Caki2 (cell line): ENCODE data around the gene SECISBP2L. TPM values are rescaled to one million over a fixed set of nuclear protein-coding genes. Genes with fewer than 3 reads are reported as not detected.
"Not testable (repeated sequence)": the region's sequence is repeated elsewhere in the genome, so short reads cannot be mapped to it uniquely, and the experiment has no call there.

Source experiments
- DNase-seq: peaks from one replicate; pipeline ENCODE4 v3.0.0-alpha.2; 2015; ENCODE audit warnings: low read depth
- in situ Hi-C: cut with HindIII; loops from 2 replicates; pipeline ENCODE4 v1.10.0; 2016; ENCODE audit warnings: low sequenced_read_pairs, low pct_unique_long_range_greater_than_20kb, mixed read lengths
- total RNA-seq: library from RNA; depleted of rRNA; stranded (reverse); fragments of >200 nt; shearing (Covaris generic); gene quantifications from 2 replicates; pipeline ENCODE4 v1.2.3, GENCODE V29; 2014; ENCODE audit warnings: low replicate concordance

The SECISBP2L gene
- total RNA-seq, 1 experiment from 2014 or later = 51.0 TPM

DNA sequence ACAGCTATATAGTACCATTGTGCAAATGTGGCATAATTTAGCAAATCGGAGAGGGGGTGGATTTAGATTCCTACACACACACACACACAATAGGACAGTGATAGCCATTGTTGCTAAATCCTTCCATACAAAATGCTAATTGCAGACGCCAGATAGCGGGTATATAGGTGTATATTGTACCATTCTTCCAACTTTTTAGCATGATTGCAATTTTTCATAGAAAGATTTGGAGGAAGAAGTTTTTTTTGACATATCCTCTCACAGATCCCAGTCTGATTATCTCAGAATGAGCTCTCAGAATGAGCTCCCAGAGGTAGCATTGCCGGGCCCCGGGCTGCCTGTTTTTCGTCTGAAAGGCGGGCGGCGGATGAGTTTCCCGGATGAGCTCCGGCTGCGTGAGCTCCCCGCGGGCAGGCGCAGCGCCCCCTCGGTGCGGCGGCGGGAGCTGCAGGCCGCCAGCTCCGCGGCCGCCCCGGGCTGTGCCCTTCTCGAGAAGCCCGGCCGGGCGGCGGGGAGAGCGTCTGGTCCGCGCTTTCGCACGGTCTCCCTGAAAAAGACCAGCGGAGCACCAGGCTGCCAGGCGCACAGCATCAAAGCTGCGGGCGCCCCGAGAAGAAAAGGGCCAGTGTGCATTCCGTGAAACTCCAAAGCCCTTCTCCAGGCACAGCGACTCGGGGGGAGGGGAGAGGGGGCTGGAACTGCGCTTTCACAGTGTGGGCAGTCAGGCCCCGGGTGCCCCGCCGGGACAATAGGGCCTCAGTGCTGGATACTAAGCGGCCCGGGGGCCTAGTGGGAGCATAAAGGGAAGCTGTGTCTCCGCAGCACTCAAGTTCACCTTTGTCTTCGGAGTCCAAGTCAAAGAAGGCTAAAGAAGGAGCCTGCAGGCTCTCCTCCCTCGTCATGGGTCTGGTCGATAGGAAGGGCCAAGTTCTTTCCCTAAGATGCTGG lies 70.5 kb downstream of the SECISBP2L start:
- peak; percentile 74 for DNase-seq
- in situ Hi-C loops = no loop called here

DNA sequence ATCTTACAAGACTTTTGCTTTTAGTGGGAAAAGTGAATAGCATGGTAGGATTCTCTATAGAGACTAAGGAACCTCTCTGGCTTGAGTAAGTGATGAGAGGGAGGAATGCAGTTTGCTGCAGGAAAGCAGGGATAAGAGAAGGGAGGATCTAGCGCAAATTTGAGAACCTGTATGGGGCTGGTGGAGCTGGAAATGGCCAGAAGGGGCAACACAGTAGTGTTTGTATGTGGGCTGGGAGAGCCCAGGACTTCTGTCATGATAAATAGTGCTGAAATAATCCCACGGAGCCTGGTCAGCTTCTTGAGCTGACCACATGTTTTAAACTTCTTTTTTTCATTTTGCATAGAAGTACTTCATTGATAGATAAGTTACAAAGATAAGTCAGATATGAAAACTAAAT lies 71.4 kb downstream of the SECISBP2L start:
- in situ Hi-C loops = no loop called here

GRCh38 chr15:48972750-48973503 lies 73.3 kb downstream of the SECISBP2L start:
- no peak for DNase-seq
- in situ Hi-C loops = no loop called here

More for the DNA sequence above, 71.4 kb downstream of the SECISBP2L start:
- no peak for DNase-seq

DNA sequence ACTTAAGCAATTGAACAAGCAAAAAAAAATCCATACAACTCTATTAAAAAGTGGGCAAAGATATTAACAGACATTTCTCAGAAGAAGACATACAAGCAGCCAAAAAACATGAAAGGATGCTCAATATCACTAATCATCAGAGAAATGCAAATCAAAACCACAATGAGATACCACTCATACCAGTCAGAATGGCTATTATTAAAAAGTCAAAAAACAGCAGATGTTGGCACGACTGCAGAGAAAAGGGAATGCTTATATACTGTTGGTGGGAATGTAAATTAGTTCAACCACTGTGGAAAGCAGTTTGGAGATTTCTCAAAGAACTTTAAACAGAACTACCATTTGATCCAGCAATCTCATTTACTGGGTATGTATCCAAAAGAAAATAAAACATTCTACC lies 75.3 kb downstream of the SECISBP2L start:
- in situ Hi-C loops, DNase-seq: not testable (repeated sequence)

- in situ Hi-C loops = no loop called here
- DNase-seq = no peak
Measured at GRCh38 chr15:48968066-48968465, 78.2 kb downstream of the SECISBP2L start.

DNA sequence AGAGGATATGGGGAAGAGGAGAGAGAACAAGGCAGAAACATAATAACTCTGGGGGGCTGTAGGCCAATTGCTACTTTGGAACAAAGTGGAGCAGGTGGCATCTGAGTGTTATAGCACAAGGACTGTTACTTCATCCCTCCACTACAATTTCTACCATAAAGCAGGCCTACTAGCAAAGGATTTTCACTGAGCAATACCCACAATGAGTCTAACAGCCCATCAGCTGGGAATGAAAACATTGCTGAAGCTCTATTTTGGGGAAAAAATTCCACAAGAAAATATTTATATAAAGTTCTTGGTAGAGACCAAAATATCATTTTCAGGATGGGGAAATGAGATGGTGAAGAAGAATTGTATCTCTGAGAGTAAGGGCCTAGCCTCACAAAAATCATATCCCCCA lies 78.9 kb downstream of the SECISBP2L start:
- DNase-seq = no peak
- in situ Hi-C loops = no loop called here

GRCh38 chr15:48966595-48967301 lies 79.5 kb downstream of the SECISBP2L start:
- no peak for DNase-seq
- in situ Hi-C loops = no loop called here

- in situ Hi-C loops = no loop called here
- no peak for DNase-seq
Measured at GRCh38 chr15:48965972-48966371, 80.3 kb downstream of the SECISBP2L start.

DNA sequence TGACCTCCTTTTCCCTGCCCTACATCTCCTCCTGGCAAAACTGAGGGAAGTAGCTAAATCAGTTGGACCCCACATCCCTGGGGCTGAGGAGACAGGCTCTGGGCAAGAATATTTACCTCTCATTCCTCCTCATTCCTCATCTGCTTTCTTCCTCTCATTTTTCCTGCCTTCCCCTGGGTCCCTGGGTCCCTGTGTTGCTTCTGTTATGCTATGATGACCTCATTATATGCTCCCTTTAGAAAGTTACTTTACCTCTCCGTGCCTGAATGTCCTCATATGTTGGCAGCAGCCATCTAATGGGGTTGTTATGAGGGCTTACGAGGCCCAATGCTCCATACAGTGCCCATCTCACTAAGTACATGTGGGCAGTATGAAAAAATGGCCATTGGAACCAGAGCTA lies 81.3 kb downstream of the SECISBP2L start:
- in situ Hi-C loops = no loop called here
- no peak for DNase-seq

GRCh38 chr15:48963524-48964113 lies 82.6 kb downstream of the SECISBP2L start, which contains the start of gene SHC4:
TSS of gene SHC4 (minus strand) at chr15:48963919. CDS start at chr15:48963015, 904 bp downstream.
- DNase-seq = peak; percentile 75
- in situ Hi-C loops = no loop called here

DNA sequence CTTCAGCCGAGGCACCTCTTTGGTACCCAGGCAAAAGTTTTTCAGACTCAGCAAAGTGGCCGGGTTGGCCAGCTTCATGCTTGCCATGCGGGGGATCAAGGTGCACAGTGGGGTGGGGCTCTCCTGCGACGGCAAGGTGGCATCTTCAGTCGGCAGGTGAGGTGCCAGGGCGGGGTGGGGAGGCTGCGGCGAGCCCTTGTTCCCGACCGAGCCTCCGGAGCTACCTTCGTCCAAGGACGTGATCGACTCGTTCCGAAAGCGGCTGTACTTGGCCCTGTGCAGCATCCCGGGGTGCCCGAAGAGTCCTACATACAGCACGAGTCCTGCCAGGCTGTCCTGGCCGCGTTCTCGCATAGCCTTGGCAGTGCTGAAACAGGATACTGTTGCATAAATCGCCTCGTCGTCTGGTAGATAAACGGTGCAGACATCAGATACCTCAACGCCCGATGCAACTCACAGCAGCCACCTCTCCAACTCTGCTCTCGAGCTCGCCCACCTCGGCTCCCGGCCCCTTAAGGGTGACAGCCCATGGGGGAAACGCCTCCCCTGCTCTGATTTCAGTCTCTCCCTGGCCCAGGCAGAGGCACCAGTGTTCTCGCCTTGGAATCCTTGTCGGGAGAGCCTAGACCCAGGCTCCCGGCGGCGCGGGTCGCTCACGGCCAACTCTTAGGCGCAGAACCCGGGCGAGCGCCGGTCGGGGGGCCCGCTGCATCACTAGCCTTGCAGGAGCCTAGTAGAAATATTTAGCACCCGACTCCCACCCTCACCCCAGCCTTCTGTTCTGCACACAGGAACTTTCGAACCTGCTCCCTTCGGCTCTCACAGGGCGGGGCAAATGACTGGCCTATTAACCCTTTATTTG lies 83.4 kb downstream of the SECISBP2L start:
- in situ Hi-C loops = no loop called here
- DNase-seq = no peak

GRCh38 chr15:48955967-48956366 lies 90.3 kb downstream of the SECISBP2L start:
- DNase-seq = no peak
- in situ Hi-C loops = no loop called here

DNA sequence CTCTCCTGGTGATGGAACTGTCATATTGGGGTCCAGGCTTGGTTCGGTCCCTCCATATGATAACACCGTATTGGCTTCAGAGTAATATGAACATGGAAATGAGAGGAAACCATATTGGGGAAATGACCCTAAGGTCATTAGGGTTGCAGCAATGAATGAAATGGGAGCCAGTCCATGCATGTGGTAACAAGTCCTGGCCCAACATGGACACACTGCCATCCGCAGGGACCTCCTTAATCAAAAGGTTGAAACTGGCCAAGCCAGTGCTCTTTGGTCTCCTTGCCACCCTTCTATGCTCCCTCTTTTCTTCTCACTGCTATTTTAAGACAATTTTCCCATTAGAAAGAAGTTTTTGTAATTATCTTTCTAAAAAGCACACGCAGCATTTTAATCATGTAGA lies 90.9 kb downstream of the SECISBP2L start:
- in situ Hi-C loops = no loop called here
- no peak for DNase-seq

GRCh38 chr15:48954538-48954937 lies 91.7 kb downstream of the SECISBP2L start:
- in situ Hi-C loops = no loop called here
- no peak for DNase-seq

DNA sequence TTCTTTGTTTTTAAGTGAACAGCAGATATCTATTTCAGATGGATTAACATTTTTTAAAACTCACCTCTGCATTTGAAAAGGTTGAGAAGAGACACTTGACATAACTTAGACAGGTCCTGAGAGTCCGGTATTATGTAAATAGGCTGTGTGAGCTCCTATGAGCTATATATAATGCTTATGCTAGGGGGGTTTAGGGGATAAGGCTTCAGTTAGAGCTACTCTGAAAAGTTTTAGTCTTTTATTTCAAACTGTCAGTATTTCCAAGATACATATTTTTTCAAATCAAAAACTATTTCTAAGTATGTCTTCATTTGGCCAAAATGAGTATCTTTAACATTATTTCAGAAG lies 99.4 kb downstream of the SECISBP2L start:
- no peak for DNase-seq
- in situ Hi-C loops = no loop called here

DNA sequence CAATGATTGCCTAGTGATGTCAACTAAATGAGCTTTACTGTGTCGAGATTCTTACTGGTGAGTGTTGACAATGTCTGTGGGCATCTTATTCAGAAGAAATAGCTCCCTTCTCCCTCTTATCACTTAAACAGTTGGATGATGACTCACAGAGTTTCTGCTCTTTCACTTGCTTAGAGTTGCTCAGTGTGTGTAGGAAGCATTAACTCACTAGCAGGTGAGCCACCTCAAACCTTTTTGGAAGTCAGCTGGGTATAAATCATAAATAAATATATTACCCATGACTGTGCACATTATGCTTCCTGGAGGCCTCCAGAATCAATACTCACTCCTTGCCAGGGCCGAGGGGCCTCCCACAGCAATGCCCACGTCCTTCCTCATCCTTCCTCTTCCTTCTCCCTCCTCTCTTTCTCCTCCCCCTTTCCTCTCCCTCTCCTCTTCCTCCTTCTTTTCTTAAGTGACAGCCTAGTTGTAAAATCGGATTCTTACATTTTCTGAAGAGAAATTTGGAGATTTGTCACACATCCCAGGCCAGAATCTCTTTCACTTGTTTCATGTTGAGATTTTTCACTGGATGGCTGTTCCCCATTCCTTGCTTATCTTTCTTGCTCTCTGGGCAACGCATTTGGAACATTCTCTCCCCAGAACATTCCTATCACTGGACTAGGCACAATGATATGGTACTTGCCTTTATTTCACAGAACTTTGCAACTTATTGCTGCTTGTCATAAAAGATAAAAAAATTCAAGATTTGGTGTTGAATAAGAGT lies 100.0 kb downstream of the SECISBP2L start:
- DNase-seq = peak; percentile 77
- in situ Hi-C loops = no loop called here

- DNase-seq = no peak
- in situ Hi-C loops = no loop called here
Measured at GRCh38 chr15:48945386-48945785, 100.9 kb downstream of the SECISBP2L start.
